Stimulated activated CD8-positive, alpha-beta memory T cell treated with anti-CD3 and anti-CD28 coated beads, Interleukin-15, amount 100 ng/mL, for 24 hours (primary cell): ENCODE measurements around the gene NYAP2.

Experiments used
- DNase-seq: peaks from one replicate; pipeline ENCODE4 v3.0.0-alpha.2; 2020; ENCODE audit warnings: low read depth

The NYAP2 gene

DNA sequence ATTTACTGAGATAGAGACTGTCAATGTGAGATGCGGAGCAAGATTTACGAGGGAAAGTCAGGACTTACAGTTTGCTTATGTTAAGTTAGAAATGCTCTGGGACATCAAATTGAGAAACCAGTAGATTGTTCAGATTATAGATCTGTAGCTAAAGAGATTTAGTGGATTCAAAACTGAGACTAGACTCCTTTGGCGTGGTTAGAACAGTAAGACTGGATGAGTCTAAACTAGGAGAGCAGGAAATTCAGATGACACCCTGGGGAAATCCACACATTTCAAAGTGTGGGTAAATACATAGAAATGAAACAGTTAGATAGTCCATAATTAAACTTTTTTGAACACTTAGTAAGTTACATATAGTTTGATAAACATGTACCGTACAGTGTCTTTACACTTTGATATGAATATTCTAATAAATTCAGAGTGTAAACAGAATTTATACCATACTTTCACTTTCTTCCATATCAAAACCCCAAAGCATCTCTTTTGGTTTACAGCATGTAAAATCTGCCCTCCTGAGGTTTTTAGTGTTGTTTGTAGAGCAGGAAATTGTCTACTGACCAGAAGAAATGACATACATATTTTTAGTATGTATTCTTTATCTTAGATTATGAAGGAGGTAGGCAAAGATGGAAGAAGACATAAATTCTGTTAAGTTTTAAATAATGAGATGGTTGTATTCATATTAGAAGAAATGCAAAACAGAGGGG lies 231.5 kb downstream of the NYAP2 start:
- no peak for DNase-seq

DNA sequence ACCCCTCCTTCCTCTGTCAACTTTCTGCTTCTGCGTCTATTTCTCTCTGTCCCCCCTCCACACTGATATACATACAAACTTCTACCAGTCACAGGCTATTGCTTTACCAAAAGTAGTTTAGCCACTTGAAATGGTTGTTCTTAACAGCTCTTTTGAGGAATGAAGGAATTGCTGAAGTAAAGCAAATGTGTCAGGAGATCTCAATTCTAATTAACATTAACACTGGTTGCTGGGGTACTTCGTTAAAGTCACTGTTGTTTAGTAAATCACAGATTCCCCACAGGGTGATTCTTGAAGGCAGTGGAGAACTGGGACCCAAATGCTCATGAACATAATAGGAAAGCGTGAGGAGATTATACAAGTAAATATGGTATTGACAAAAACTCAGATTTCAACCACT lies 232.8 kb downstream of the NYAP2 start:
- DNase-seq, result no peak

- no peak for DNase-seq
These were observed 237.0 kb downstream of the NYAP2 start for GRCh38 chr2:225636558-225636957.

- DNase-seq, result no peak
These were observed 237.7 kb downstream of the NYAP2 start for GRCh38 chr2:225637259-225637658.

GRCh38 chr2:225640550-225640949 lies 241.0 kb downstream of the NYAP2 start:
- no peak for DNase-seq

DNA sequence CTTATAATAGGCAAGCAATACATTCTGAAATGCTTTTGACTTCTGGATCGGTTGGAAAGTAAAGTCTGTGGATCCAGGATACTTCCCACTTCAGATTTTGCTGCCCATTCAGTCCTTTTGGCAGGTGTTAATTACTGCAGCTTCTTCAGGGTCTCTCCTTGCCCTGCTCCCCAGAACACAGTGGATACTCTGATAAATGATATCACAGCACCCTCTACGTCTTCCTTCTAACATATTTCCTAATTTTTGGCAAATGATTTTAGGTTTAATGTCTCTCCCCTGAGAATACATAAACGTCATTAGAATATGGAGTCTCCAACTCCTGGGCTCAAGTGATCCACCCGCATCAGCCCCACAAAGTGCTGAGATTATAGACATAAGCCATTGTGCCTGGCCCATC lies 249.8 kb downstream of the NYAP2 start:
- DNase-seq, result no peak

DNA sequence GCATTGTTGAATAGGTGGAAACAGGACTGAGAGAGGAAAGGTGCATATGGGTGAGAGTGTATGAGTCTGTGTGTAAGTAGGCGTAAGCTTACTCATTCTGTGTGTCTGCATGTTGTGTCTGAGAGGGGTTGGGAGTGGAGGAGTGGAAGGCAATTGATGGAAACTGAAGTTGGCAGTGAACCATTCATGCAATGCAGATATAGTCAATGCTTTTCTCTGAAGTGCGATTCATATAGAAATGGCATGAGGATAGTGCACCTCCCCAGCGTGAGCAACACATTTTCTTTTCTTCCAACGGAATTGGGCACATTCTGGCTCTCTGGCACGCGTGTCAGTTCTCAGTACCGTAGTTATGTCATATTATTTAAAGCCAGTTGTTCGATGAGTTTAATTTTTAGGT lies 250.5 kb downstream of the NYAP2 start:
- no peak for DNase-seq

GRCh38 chr2:225660262-225661131 lies 261.0 kb downstream of the NYAP2 start:
- peak; percentile 65 for DNase-seq

GRCh38 chr2:225662101-225662500 lies 262.6 kb downstream of the NYAP2 start:
- DNase-seq, result no peak

DNA sequence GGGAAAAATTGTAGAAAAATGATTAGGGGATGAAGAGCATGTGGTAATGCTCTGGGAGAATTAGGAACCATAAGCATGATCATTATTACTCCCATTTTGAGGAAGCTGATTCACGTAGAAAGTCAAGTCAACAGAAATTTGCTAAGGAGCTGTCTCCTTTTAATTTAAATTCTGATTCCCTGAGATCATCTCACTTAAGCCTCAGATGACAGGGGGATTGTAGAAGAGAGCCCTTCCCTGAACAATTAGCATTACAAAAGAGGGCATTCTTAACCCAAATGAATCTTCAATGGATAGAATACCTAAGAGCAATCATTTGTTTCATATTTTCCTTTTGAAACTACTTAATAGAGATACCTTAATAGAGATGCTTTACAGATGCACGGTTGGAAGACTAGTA lies 267.9 kb downstream of the NYAP2 start:
- no peak for DNase-seq

DNA sequence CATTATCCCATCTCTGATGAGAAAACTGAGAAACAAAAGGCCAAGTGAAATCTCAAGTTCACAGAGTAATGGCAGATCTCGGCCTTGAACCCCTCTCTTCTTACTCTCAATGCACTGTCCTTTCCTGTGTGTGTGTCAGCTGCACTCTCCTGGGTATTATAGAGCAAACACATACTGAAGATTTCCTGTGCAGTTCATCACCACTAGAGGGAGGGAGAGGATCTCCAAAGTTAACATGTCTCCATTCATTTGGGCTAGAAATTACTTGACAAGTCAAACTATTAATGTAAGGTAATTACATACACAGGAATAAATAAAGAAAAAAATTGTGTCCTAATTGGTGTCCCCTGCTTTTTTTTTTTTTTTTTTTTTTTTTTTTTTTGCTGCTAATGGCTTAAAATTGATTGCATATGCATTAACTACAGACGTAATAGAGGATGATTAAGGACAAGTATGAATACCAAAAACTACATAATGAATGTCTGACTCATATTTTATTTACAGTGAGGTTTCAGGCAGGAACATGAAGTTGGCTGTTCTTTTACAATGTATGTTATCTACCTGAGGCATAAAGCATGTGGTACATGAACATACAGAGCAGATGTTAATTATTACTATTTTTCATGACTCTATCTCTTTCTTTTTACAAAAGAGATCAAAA lies 269.2 kb downstream of the NYAP2 start:
- DNase-seq, result no peak

GRCh38 chr2:225670111-225670974 lies 270.8 kb downstream of the NYAP2 start:
- no peak for DNase-seq

DNA sequence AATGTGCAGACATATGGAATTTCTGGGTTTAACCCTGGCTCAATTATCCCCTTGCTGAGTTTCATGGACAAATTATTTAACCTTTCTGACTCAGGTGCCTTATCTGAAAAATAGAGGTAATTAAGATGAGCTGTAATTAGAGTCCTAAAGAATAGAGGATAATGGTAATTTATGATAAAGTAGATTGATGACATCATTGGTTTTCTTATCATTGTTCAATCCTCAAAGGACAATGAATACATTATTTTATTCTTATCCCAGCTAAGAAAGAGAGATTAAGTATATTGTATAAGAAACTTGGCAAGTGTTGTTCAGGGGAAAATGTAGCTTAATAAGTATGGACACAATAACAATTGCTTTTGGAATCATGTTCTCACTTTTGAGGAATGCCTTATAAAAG lies 279.3 kb downstream of the NYAP2 start:
- DNase-seq, result no peak

DNA sequence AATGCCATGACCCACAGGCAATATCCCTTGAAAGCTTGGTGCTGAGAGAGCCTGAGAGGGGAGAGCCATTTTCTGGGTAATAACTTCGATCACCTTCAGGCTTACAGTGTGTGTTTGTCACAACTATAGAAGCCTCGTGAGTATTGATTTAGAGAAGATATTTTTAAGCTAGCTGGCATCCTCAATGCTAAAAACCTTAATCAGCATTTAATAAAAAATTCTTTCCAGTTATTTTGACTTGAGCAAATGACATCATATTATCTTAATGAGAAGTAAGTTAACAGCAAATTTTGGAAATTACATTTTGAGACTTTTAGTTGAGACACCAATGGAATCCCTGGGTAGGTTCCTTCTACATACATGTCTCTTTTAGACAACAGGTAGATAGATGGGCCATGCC lies 283.7 kb downstream of the NYAP2 start:
- no peak for DNase-seq

DNA sequence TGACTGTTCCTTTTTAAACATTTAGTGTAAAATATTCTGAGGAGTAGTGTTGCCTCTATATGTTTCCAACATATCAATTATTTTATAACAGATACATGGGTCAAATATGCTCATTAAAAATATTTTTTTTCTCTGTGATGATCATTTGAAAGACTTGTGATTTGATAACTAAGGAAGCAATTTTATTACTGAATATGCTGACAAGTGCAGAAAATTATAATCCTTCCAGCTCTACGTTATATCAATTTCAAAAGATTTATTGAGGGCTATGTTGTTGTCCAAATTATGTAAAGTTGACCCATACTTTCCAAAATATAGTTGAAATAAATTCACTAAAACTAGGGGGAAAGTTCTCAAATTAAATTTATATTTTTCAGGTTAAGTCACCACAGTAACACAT lies 290.6 kb downstream of the NYAP2 start:
- DNase-seq, result no peak

GRCh38 chr2:225691711-225692110 lies 292.2 kb downstream of the NYAP2 start:
- DNase-seq, result no peak

- DNase-seq, result no peak
These were observed 293.7 kb downstream of the NYAP2 start for GRCh38 chr2:225693259-225693658.

DNA sequence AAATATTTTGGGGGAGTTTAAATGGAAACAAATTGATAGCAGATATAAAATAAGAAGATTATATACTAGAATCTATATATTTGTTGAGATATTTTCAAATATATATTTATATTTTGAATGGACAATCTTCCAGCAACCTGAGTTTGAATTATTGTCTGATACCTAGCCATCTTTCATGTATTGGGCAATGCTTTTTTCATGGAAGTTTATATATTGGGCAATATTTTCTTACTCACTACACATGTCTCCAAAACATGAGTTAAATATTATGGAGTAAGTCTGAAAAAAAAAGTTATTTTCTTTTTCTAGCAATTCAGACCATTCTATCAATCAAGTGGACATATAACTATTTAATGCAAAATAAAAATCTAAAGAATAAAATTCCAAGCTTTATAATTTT lies 295.2 kb downstream of the NYAP2 start:
- no peak for DNase-seq

DNA sequence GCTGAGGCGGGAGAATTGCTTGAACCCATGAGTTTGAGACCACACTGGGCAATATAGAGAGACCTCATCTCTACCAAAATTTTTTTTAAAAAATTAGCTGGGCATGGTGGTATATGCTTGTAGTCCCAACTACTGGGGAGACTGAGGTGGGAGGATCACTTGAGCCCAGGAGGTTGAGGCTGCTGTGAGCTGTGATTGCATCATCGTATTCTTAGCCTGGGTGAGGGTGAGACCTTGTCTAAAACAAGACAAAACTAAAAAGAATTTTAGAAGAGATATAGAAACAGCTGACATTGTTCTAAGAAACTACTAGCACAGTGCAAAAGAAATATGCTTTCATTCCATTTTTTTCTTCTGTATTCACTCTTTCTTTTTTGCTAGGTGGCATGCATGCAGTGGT lies 298.4 kb downstream of the NYAP2 start:
- DNase-seq, result no peak
